Spleen (tissue), 7 donors: ENCODE data around the gene MARCHF11.

Source experiments
- CTCF ChIP-seq, 11 experiments: fragments of 200-600 bp in 7 of 11; fragments of 450-650 bp in 4 of 11; sonication (generic) in 4 of 11; IDR thresholded peaks in 8 of 11; conservative IDR thresholded peaks in 3 of 11; 1 replicate in 7 of 11; 2 replicates in 4 of 11; pipeline versions ENCODE4 v1.4.0 to v1.8.0; 2016 to 2021; ENCODE audit warnings: antibody characterized with exemption in 11 of 11, inconsistent platforms in 4 of 11, mild to moderate bottlenecking in 1 of 11
- POLR2A ChIP-seq, 3 donors: fragments of 450-650 bp; IDR thresholded peaks; one replicate each; pipeline ENCODE4 v1.5.1; 2017; ENCODE audit warnings: antibody characterized with exemption in 3 of 3, mild to moderate bottlenecking in 1 of 3
- POLR2AphosphoS5 ChIP-seq, 3 donors: sonication (generic); formaldehyde crosslinking; IDR thresholded peaks; one replicate each; pipeline ENCODE4 v1.5.1; 2017; ENCODE audit warnings: antibody characterized with exemption in 3 of 3
- donor health status: DM: no; HTN: no; CAD: no; lungs with moderate emphysema.
- donor health status: DM: no; HTN: no; CAD: no.
- donor health status: DM: no; HTN: no; CAD: no.

GRCh38 chr5:16131878-16132277 is 47.7 kb downstream of the MARCHF11 start:
- no peak for TF ChIP-seq POLR2A (IDR thresholded peaks at IDR 0.05)
- no peak for TF ChIP-seq CTCF (IDR thresholded peaks at IDR 0.05 in 8 of 11, conservative IDR thresholded peaks at IDR 0.05 in 3 of 11)
- TF ChIP-seq POLR2AphosphoS5 (IDR thresholded peaks at IDR 0.05) = no peak
